ENCODE measurements around the gene EFCAB6.

DNA sequence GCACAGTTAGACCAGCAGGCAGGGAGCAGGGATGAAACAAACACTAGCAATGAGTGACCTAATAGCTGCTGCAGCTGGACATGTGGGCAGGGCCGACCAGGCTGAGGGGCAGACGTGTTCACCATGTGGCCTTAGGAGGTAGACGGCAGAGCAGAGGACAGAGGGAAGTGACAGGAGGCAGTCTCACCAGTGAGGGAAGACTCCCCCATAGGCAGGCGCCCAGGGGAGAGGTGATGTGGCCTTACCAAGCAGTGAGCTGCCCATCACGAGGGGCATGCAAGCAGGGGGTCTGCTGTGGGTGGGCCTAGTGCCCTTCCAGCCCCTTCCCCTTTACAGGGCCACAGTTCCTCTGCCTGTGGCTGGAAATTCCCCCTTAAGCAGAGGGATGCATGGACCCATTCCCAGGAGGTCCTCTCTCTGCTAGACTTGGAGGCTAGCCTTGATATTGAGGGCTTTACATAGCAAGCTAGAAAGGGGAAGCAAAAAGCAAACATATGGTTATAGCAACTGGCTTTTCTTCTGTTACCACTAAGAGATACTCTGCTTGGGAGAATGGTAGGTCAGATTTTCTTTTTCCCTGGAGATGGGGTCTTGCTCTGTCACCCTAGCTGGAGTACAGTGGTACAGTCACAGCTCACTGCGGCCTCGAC lies 332.7 kb downstream of the EFCAB6 start:
- TF ChIP-seq, protein P1, sequence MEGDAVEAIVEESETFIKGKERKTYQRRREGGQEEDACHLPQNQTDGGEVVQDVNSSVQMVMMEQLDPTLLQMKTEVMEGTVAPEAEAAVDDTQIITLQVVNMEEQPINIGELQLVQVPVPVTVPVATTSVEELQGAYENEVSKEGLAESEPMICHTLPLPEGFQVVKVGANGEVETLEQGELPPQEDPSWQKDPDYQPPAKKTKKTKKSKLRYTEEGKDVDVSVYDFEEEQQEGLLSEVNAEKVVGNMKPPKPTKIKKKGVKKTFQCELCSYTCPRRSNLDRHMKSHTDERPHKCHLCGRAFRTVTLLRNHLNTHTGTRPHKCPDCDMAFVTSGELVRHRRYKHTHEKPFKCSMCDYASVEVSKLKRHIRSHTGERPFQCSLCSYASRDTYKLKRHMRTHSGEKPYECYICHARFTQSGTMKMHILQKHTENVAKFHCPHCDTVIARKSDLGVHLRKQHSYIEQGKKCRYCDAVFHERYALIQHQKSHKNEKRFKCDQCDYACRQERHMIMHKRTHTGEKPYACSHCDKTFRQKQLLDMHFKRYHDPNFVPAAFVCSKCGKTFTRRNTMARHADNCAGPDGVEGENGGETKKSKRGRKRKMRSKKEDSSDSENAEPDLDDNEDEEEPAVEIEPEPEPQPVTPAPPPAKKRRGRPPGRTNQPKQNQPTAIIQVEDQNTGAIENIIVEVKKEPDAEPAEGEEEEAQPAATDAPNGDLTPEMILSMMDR (IDR thresholded peaks at IDR 0.05 in 2 of 3, conservative IDR thresholded peaks at IDR 0.05 in 1 of 3; ENCODE audit: insufficient read depth in 2 of 3, low read depth in 1 of 3, low read length in 3 of 3), result no peak
- TF ChIP-seq, protein P2, sequence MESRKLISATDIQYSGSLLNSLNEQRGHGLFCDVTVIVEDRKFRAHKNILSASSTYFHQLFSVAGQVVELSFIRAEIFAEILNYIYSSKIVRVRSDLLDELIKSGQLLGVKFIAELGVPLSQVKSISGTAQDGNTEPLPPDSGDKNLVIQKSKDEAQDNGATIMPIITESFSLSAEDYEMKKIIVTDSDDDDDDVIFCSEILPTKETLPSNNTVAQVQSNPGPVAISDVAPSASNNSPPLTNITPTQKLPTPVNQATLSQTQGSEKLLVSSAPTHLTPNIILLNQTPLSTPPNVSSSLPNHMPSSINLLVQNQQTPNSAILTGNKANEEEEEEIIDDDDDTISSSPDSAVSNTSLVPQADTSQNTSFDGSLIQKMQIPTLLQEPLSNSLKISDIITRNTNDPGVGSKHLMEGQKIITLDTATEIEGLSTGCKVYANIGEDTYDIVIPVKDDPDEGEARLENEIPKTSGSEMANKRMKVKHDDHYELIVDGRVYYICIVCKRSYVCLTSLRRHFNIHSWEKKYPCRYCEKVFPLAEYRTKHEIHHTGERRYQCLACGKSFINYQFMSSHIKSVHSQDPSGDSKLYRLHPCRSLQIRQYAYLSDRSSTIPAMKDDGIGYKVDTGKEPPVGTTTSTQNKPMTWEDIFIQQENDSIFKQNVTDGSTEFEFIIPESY (CRISPR knock-in tag; IDR thresholded peaks at IDR 0.05), result no peak
- TF ChIP-seq PML (IDR thresholded peaks at IDR 0.05; ENCODE audit: low read length), result no peak
- TF ChIP-seq NR1H2 (CRISPR knock-in tag; IDR thresholded peaks at IDR 0.05), result no peak
- TF ChIP-seq NFIC (IDR thresholded peaks at IDR 0.05), result no peak
- no peak for TF ChIP-seq TEAD4 (IDR thresholded peaks at IDR 0.05; ENCODE audit: low read length)
- TF ChIP-seq TEAD4 (CRISPR knock-in tag; IDR thresholded peaks at IDR 0.05; ENCODE audit: borderline replicate concordance), result no peak

All from K562 (cell line).